Measurements from ENCODE around the gene CACNA1C. TPM values are rescaled to one million over a fixed set of nuclear protein-coding genes. Genes with fewer than 3 reads are reported as not detected.

Gene CACNA1C
- total RNA-seq, 1 donor from 2014 or later = 11.7 TPM

DNA sequence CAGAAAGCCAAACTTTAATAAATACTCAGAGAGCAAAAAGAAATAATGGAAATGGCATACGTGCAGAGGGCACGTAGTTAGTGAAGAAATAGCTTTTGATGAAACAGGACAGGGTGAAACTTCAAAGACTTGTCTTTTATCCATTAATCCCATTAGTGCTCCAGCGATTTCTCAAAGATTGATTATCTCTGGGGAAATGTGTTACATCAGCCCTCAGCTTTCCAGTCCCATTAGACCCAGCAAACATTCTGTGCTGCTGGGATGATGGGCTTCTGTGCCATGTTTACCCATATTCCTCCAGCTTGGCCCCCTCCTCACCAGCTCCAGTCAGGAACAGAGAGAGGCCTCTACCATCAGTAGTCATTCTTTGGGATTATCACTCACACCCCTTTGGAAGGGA lies 113.1 kb downstream of the CACNA1C start:
- no peak for DNase-seq (ENCODE audit: low spot score, unreplicated experiment)
- no peak overlapping the region for H3K27ac Mint-ChIP-seq
- peaks cover 9% of the 10 kb centered on the region for H3K9me3 Mint-ChIP-seq (ENCODE audit: low read depth)
- TF ChIP-seq, protein P1, sequence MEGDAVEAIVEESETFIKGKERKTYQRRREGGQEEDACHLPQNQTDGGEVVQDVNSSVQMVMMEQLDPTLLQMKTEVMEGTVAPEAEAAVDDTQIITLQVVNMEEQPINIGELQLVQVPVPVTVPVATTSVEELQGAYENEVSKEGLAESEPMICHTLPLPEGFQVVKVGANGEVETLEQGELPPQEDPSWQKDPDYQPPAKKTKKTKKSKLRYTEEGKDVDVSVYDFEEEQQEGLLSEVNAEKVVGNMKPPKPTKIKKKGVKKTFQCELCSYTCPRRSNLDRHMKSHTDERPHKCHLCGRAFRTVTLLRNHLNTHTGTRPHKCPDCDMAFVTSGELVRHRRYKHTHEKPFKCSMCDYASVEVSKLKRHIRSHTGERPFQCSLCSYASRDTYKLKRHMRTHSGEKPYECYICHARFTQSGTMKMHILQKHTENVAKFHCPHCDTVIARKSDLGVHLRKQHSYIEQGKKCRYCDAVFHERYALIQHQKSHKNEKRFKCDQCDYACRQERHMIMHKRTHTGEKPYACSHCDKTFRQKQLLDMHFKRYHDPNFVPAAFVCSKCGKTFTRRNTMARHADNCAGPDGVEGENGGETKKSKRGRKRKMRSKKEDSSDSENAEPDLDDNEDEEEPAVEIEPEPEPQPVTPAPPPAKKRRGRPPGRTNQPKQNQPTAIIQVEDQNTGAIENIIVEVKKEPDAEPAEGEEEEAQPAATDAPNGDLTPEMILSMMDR (IDR thresholded peaks at IDR 0.05; ENCODE audit: unreplicated experiment) = no peak
- H3K36me3 Mint-ChIP-seq (ENCODE audit: insufficient read depth) = no peaks in the 10 kb centered on the region
- peaks cover 2% of the 10 kb centered on the region for H3K27me3 Mint-ChIP-seq
- H3K4me3 Mint-ChIP-seq (ENCODE audit: low read depth) = no peak overlapping the region
- H3K4me1 Mint-ChIP-seq (ENCODE audit: low read depth) = peaks cover 25% of the 10 kb centered on the region

DNA sequence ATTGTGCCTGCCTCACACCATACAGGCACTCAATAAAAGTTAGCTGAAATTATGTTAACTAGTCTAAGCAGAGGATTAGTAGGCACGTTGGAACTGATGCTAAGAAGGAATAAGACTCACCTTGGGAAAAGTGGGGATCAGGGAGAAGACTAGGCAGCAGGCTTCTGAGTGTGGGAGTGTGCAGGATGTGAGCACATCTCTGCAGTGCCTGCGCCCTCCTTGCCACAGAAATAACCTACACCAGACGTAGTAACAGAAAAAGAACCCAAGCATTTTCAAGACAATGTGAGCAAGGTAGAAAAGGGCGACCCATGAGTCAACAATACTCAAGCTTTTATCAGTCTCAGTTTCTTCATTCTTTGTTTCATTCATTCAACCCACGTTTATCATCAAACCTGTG lies 113.9 kb downstream of the CACNA1C start:
- DNase-seq (ENCODE audit: low spot score, unreplicated experiment) = no peak
- peaks cover 20% of the 10 kb centered on the region for H3K4me1 Mint-ChIP-seq (ENCODE audit: low read depth)
- no peak overlapping the region for H3K4me3 Mint-ChIP-seq (ENCODE audit: low read depth)
- TF ChIP-seq, protein P1 (IDR thresholded peaks at IDR 0.05; ENCODE audit: unreplicated experiment) = no peak
- no peaks in the 10 kb centered on the region for H3K36me3 Mint-ChIP-seq (ENCODE audit: insufficient read depth)
- no peak overlapping the region for H3K27ac Mint-ChIP-seq
- H3K27me3 Mint-ChIP-seq = peaks cover 6% of the 10 kb centered on the region
- peaks cover 9% of the 10 kb centered on the region for H3K9me3 Mint-ChIP-seq (ENCODE audit: low read depth)

DNA sequence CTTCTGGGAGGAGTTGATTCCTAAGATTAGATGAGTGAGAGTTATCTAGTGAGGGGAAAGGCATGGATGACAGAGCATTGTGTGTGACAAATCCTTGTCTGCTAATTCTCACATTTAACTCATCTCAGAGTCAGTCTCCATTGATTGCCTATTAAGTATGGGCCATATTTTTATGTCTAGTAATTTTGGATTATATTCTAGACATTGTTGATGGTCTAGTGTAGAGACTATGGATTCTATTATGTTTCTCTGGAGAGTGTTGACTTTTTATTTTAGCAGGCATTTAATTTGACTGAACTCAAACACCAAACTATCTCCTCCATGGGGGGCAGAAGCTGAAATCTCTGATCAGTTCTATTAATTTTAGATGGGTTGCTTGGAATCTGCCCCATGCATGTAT lies 114.4 kb downstream of the CACNA1C start:
- H3K4me1 Mint-ChIP-seq (ENCODE audit: low read depth) = peaks cover 20% of the 10 kb centered on the region
- no peak overlapping the region for H3K27ac Mint-ChIP-seq
- peaks cover 8% of the 10 kb centered on the region for H3K27me3 Mint-ChIP-seq
- H3K9me3 Mint-ChIP-seq (ENCODE audit: low read depth) = peaks cover 9% of the 10 kb centered on the region
- TF ChIP-seq, protein P1 (IDR thresholded peaks at IDR 0.05; ENCODE audit: unreplicated experiment) = no peak
- no peak overlapping the region for H3K4me3 Mint-ChIP-seq (ENCODE audit: low read depth)
- no peaks in the 10 kb centered on the region for H3K36me3 Mint-ChIP-seq (ENCODE audit: insufficient read depth)
- no peak for DNase-seq (ENCODE audit: low spot score, unreplicated experiment)

DNA sequence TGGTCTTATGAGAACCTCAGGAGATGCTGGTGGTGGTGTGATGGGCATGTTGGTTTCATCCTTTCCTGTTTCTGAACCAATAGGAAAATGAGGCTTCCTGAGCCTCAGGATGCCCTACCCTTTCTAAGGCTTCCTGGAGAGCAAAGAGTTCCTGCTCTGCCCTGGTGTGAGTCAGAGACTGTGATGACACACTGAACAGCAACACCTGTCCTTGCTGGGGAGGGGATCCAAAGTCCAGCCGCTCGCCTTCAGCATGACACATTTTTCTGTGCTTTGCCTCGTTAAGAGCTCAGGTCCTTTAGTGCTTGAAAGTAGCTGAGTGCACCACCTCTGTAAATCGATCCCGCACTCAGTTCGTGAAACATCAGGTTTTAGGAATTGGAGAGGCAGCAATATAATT lies 116.0 kb downstream of the CACNA1C start:
- H3K36me3 Mint-ChIP-seq (ENCODE audit: insufficient read depth) = no peaks in the 10 kb centered on the region
- no peak overlapping the region for H3K4me3 Mint-ChIP-seq (ENCODE audit: low read depth)
- H3K9me3 Mint-ChIP-seq (ENCODE audit: low read depth) = peaks cover 9% of the 10 kb centered on the region
- H3K4me1 Mint-ChIP-seq (ENCODE audit: low read depth) = peaks cover 20% of the 10 kb centered on the region
- peaks cover 17% of the 10 kb centered on the region for H3K27me3 Mint-ChIP-seq
- DNase-seq (ENCODE audit: low spot score, unreplicated experiment) = no peak
- TF ChIP-seq, protein P1 (IDR thresholded peaks at IDR 0.05; ENCODE audit: unreplicated experiment) = no peak
- no peak overlapping the region for H3K27ac Mint-ChIP-seq

DNA sequence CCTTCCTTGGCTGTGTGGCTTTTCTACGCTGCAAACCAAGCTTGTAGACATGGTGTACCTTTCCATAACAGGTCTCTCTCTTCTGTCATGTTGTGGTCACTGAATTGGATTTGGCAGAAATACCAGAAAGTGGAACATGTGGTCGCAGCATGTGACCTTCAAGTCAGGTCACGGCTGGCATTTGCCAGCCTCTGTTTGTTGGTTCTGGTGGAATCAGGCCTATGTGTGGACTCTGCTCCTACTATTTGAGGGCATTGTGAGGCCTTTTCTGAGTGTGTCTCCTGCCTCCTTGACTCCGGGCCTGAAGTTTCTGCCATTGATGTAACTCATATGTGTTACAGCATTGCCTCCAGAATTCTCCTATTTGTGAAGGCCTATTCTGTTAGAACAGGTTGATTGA lies 116.7 kb downstream of the CACNA1C start:
- no peaks in the 10 kb centered on the region for H3K36me3 Mint-ChIP-seq (ENCODE audit: insufficient read depth)
- peaks cover 9% of the 10 kb centered on the region for H3K9me3 Mint-ChIP-seq (ENCODE audit: low read depth)
- H3K4me1 Mint-ChIP-seq (ENCODE audit: low read depth) = peaks cover 16% of the 10 kb centered on the region
- no peak overlapping the region for H3K4me3 Mint-ChIP-seq (ENCODE audit: low read depth)
- H3K27me3 Mint-ChIP-seq = peaks cover 17% of the 10 kb centered on the region
- H3K27ac Mint-ChIP-seq = no peak overlapping the region
- no peak for DNase-seq (ENCODE audit: low spot score, unreplicated experiment)
- TF ChIP-seq, protein P1 (IDR thresholded peaks at IDR 0.05; ENCODE audit: unreplicated experiment) = no peak

All from progenitor cell of endocrine pancreas (in vitro differentiated cells).